Loucy (cell line): ENCODE results near the gene KCNN3.

Experiments
- H2AFZ ChIP-seq: fragments of 200-600 bp; sonication (generic); 2 replicates; pipeline ENCODE4 v1.6.0; 2016; ENCODE audit warnings: antibody characterized with exemption, mild to moderate bottlenecking, low read length, moderate library complexity
- H3F3A ChIP-seq: fragments of 200-600 bp; 2 replicates; pipeline ENCODE4 v1.6.0; 2016; ENCODE audit warnings: antibody characterized with exemption, low read depth, mild to moderate bottlenecking
- H3K27me3 ChIP-seq: fragments of 200-600 bp; sonication (generic); 2 replicates; pipeline ENCODE4 v1.6.1; 2014; ENCODE audit warnings: low read length, mild to moderate bottlenecking; ENCODE audit not compliant: insufficient read depth, poor library complexity, severe bottlenecking
- H3K36me3 ChIP-seq: fragments of 200-600 bp; sonication (generic); 2 replicates; pipeline ENCODE4 v1.6.1; 2016; ENCODE audit warnings: low read length; ENCODE audit not compliant: insufficient read depth
- H3K4me1 ChIP-seq: fragments of 200-600 bp; sonication (generic); 2 replicates; pipeline ENCODE4 v1.5.1; 2014; ENCODE audit warnings: low read length, mild to moderate bottlenecking; ENCODE audit not compliant: insufficient read depth, poor library complexity, severe bottlenecking
- H3K4me2 ChIP-seq: fragments of 200-600 bp; sonication (generic); 2 replicates; pipeline ENCODE4 v1.6.0; 2014; ENCODE audit warnings: antibody characterized with exemption, low read length, low read depth, mild to moderate bottlenecking; ENCODE audit not compliant: poor library complexity, severe bottlenecking
- H3K4me3 ChIP-seq: fragments of 200-600 bp; sonication (generic); 2 replicates; pipeline ENCODE4 v1.5.1; 2014; ENCODE audit warnings: low read length, mild to moderate bottlenecking, mixed read lengths; ENCODE audit not compliant: poor library complexity, severe bottlenecking
- H3K79me2 ChIP-seq: fragments of 200-600 bp; sonication (generic); 2 replicates; pipeline ENCODE4 v1.6.1; 2014; ENCODE audit warnings: low read length; ENCODE audit not compliant: insufficient read depth
- H3K9ac ChIP-seq: fragments of 200-600 bp; sonication (generic); 2 replicates; pipeline ENCODE4 v1.6.0; 2014; ENCODE audit warnings: mild to moderate bottlenecking, low read depth, low read length, moderate library complexity; ENCODE audit not compliant: poor library complexity, severe bottlenecking
- H3K9me2 ChIP-seq: fragments of 200-600 bp; sonication (generic); replicated peaks from 2 replicates; pipeline ENCODE4 v1.6.1; 2016; ENCODE audit warnings: low read depth, low read length, mixed read lengths
- H3K9me3 ChIP-seq: fragments of 200-600 bp; sonication (generic); 2 replicates; pipeline ENCODE4 v1.6.1; 2014; ENCODE audit warnings: mild to moderate bottlenecking, antibody characterized with exemption, low read length, low read depth; ENCODE audit not compliant: insufficient read depth
- H4K20me1 ChIP-seq: fragments of 200-600 bp; sonication (generic); 2 replicates; pipeline ENCODE4 v1.6.0; 2014; ENCODE audit warnings: antibody characterized with exemption, low read length, mild to moderate bottlenecking; ENCODE audit not compliant: insufficient read depth, poor library complexity, severe bottlenecking
- EZH2phosphoT487 ChIP-seq: fragments of 200-600 bp; IDR thresholded peaks from 2 replicates; pipeline ENCODE4 v1.6.1; 2018; ENCODE audit warnings: antibody characterized with exemption, mild to moderate bottlenecking, moderate library complexity, borderline replicate concordance
- TF ChIP-seq, protein P1 (sequence below): fragments of 200-600 bp; sonication (generic); conservative IDR thresholded peaks from 2 replicates; pipeline ENCODE4 v1.5.1; 2014; ENCODE audit warnings: mild to moderate bottlenecking, antibody characterized with exemption, low read length

KCNN3 gene

DNA sequence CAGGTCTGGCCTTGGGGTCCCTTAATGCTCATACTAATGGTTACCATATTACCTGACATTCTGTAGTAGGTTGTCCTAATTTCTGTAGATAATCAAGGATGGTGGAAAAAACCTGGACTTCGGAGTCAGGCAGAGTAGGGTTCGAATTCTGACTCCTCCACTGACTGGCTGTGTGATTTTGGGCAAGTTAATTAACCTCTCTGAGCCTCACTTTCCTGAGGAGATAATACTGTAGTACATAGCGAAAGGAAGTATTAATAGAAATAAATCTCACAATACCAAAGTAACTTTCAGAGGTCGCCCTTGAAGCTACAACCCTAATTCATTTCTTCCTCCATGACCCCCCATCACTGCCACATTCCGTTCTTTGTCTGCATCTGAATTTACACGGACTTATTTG lies 72.9 kb downstream of the KCNN3 start:
- Histone ChIP-seq H2AFZ (no peak overlapping the region), H3K9me2 (no peaks in the 10 kb centered on the region), H3F3A (no peaks in the 10 kb centered on the region), H3K4me3 (no peak overlapping the region), H3K27me3 (no peaks in the 10 kb centered on the region), H3K4me2 (no peak overlapping the region), H3K79me2 (no peaks in the 10 kb centered on the region), H3K36me3 (no peaks in the 10 kb centered on the region), H4K20me1 (no peaks in the 10 kb centered on the region), H3K9me3 (no peaks in the 10 kb centered on the region), H3K4me1 (peaks cover 10% of the 10 kb centered on the region), H3K9ac (no peak overlapping the region)
- TF ChIP-seq, protein P1, sequence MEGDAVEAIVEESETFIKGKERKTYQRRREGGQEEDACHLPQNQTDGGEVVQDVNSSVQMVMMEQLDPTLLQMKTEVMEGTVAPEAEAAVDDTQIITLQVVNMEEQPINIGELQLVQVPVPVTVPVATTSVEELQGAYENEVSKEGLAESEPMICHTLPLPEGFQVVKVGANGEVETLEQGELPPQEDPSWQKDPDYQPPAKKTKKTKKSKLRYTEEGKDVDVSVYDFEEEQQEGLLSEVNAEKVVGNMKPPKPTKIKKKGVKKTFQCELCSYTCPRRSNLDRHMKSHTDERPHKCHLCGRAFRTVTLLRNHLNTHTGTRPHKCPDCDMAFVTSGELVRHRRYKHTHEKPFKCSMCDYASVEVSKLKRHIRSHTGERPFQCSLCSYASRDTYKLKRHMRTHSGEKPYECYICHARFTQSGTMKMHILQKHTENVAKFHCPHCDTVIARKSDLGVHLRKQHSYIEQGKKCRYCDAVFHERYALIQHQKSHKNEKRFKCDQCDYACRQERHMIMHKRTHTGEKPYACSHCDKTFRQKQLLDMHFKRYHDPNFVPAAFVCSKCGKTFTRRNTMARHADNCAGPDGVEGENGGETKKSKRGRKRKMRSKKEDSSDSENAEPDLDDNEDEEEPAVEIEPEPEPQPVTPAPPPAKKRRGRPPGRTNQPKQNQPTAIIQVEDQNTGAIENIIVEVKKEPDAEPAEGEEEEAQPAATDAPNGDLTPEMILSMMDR, result no peak
- TF ChIP-seq EZH2phosphoT487, result no peak

DNA sequence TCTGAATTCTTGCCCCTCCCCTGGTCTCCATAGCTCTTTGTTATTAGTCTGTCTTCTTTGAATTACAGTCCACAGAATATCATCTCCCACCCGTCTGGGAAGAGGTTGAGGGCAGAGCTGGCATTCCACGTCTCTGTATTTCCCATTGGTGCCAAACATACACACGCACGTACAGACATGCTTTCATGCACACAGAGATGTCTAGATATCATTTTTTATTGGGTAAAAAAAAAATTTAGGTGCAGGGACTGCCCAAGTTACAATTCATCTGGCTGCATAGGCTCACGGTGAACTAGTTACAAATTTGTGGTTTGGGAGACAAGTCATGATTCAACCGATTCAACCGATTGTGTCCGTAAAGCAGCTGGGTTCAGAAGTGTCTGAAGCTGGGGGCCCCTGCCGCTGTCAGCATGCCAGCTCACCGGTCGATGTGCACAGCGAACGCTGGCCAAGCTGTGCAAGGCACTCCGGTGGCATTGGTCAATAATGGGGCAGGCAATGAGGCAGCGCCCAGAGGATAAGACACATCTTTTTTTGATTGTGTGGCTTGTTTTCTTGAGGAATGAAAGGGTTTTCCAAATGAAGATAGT lies 73.7 kb downstream of the KCNN3 start:
- H2AFZ ChIP-seq, result no peak overlapping the region
- H3F3A ChIP-seq, result 0 out of 2 replicates have a peak, but pooled peaks cover 2% of the 10 kb centered on the region
- TF ChIP-seq, protein P1, result no peak
- no peak for TF ChIP-seq EZH2phosphoT487
- H3K4me3 ChIP-seq, result no peak overlapping the region
- H3K9ac ChIP-seq, result no peak overlapping the region
- H3K36me3 ChIP-seq, result no peaks in the 10 kb centered on the region
- no peaks in the 10 kb centered on the region for H3K27me3 ChIP-seq
- no peak overlapping the region for H3K4me2 ChIP-seq
- no peaks in the 10 kb centered on the region for H3K9me3 ChIP-seq
- H3K79me2 ChIP-seq, result no peaks in the 10 kb centered on the region
- H3K4me1 ChIP-seq, result peaks cover 17% of the 10 kb centered on the region
- no peaks in the 10 kb centered on the region for H4K20me1 ChIP-seq
- H3K9me2 ChIP-seq, result no peaks in the 10 kb centered on the region

DNA sequence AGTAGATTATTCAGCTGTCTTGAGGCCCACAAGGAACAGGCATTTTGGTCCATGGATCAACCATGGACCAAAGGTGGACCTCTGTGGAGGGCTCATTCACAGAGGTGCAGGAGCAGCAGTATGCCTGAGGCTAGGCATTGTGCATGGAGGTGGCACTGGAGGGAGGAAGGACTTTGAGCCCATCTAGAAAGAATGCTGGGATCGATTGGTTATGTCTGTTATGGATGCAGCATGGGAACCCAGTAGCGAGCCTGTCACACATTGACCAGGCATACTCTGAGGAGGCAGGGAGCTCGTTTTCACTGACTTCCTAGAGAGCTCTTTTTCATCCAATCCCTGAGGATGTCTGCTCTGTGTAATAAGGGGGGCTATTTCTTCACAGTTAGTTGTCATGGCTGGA lies 75.5 kb downstream of the KCNN3 start:
- no peaks in the 10 kb centered on the region for H3K9me3 ChIP-seq
- H2AFZ ChIP-seq, result no peak overlapping the region
- H3K36me3 ChIP-seq, result no peaks in the 10 kb centered on the region
- 0 out of 2 replicates have a peak, but pooled peaks cover 3% of the 10 kb centered on the region for H3F3A ChIP-seq
- H3K4me1 ChIP-seq, result peaks cover 24% of the 10 kb centered on the region
- H3K4me2 ChIP-seq, result no peak overlapping the region
- TF ChIP-seq, protein P1, result no peak
- no peak for TF ChIP-seq EZH2phosphoT487
- no peaks in the 10 kb centered on the region for H4K20me1 ChIP-seq
- no peak overlapping the region for H3K9ac ChIP-seq
- H3K9me2 ChIP-seq, result no peaks in the 10 kb centered on the region
- H3K27me3 ChIP-seq, result no peaks in the 10 kb centered on the region
- H3K79me2 ChIP-seq, result no peaks in the 10 kb centered on the region
- no peak overlapping the region for H3K4me3 ChIP-seq
